Measurements from ENCODE around the gene MTARC2. TPM values are rescaled to one million over a fixed set of nuclear protein-coding genes. Genes with fewer than 3 reads are reported as not detected.
A peak's percentile ranks its signal among the peaks of the same experiment; 100 is the strongest.

MTARC2 gene
- total RNA-seq, 1 donor from 2014 or later: 11.6 TPM

DNA sequence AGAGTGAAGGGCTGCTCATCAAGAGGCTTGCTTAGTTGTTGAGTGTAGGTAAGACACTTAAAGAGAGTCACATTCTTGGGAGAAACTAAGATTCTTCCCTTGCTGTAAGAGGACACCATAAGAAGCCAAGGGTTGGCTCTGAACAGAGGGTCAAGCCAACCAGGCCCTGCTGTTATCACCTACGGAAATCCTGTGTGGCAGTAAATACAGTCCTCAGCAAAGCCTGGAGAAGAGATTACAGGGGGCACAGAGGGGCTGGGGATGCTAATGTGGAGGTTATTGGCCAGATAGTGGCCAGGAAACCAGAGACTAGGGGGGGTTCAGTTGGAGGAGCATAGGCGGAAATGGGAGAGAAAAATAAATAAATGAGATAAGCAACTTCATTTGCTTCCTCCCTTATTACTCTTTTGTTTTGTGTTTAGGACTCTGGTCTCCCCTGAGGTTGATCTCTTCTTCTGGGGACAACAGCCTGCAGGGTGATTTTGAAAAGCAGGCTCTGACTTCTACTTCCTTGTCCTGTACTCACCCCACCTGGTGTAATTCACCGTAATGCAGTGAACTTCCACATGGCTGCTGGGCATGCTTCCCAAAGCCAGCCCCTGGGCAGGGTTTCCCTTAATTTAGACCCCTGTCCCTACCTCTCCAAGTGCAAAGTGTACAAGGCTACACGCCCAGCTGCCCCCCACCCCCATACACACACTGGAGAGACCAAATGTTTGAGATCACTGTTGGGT lies 79.5 kb downstream of the MTARC2 start:
- DNase-seq (ENCODE audit: low spot score): no peak

DNA sequence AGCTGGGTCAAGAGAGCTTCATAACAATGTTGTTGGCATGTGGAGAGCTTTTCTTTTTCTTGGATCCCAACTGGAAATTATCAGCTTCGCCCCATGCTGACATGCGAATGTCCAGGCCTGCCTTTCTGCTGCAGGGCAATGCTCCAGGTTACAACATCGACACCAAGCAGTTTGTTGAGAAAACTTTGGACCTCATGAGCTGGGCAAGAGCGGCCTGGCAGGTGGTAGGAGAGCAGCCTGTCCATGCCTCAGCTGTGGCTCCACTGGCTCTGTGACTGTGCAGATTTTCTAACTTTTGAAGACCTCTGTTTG lies 80.0 kb downstream of the MTARC2 start:
- no peak for DNase-seq (ENCODE audit: low spot score)

DNA sequence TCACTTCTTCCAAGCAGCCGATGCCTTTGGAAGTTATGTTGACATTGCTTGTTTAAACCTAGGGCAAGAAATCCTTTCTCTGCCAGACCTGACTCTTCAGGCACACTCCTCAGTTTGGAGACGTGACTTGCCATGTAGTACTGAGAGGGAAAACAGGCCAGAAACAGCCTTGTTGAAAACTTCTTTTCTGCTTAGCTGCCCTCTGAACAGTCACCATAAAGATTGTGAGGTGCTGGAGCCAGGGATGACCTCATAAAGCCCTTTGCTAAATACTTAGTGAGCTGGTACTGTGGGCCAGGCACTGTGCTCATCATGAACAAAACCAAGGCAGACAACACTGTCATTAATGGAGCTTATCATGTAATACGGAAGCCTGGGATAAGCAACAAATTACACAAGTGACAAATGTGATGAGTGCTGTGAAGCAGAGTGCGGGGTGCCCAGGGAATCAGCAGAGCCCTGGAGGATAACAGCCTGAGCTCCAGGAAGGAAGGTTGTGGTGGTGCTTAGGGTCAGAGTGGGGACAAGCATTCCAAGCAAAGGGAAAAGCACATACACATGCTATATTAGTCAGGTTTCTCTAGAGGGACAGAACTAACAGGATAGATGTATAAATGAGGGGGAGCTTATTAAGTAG lies 80.9 kb downstream of the MTARC2 start:
- peak; percentile 44 for DNase-seq (ENCODE audit: low spot score)

DNA sequence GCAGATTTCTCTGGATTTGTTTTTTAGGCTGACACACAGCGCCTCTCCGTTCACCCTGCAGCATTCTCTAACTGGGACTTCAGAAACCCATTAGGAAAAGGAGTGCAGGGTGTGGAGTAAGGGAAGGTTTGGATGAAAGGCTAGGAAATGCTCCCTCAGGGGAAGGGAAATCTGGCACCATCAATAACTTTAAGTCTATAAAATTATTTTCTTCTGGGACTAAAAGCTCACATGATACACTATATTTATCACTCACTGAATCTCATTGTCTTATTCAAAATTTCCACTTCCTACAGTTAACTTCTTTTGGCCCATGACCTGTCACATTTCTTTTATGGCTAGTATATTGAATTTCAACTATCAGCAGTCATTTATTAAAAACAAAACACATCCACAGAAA lies 85.3 kb downstream of the MTARC2 start:
- no peak for DNase-seq (ENCODE audit: low spot score)

Other genes starting within 250 kb of the MTARC2 start
- gene MARK1, start 220.2 kb upstream of the MTARC2 start, total RNA-seq (ENCODE audit: insufficient read depth, low replicate concordance): 5.3 TPM
- gene C1orf115, start 58.0 kb upstream of the MTARC2 start, total RNA-seq (ENCODE audit: insufficient read depth, low replicate concordance): 3.4 TPM
- gene MTARC1, start 38.6 kb downstream of the MTARC2 start, total RNA-seq (ENCODE audit: insufficient read depth, low replicate concordance): 7.7 TPM
- 3.6 TPM for gene HLX, start 131.1 kb downstream of the MTARC2 start, total RNA-seq (ENCODE audit: insufficient read depth, low replicate concordance)